Measurements from ENCODE around the gene AMBP.

- TF ChIP-seq, protein P1, sequence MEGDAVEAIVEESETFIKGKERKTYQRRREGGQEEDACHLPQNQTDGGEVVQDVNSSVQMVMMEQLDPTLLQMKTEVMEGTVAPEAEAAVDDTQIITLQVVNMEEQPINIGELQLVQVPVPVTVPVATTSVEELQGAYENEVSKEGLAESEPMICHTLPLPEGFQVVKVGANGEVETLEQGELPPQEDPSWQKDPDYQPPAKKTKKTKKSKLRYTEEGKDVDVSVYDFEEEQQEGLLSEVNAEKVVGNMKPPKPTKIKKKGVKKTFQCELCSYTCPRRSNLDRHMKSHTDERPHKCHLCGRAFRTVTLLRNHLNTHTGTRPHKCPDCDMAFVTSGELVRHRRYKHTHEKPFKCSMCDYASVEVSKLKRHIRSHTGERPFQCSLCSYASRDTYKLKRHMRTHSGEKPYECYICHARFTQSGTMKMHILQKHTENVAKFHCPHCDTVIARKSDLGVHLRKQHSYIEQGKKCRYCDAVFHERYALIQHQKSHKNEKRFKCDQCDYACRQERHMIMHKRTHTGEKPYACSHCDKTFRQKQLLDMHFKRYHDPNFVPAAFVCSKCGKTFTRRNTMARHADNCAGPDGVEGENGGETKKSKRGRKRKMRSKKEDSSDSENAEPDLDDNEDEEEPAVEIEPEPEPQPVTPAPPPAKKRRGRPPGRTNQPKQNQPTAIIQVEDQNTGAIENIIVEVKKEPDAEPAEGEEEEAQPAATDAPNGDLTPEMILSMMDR (IDR thresholded peaks at IDR 0.05 in 8 of 11, conservative IDR thresholded peaks at IDR 0.05 in 3 of 11) = no peak
- TF ChIP-seq POLR2AphosphoS5 (IDR thresholded peaks at IDR 0.05) (no peak), POLR2A (IDR thresholded peaks at IDR 0.05) (no peak)
Measured at GRCh38 chr9:114090798-114091197, 12.7 kb upstream of the AMBP start.

All from spleen (tissue), 7 donors.